RCC 7860 (cell line): Measurements from ENCODE around the gene LURAP1L.
A peak's percentile ranks its signal among the peaks of the same experiment; 100 is the strongest.

Experiments
- DNase-seq: peaks from one replicate; pipeline ENCODE4 v3.0.0-alpha.2; 2015; ENCODE audit warnings: low spot score
- FAIRE-seq: peaks from 2 replicates; lab custom pipeline; 2012; peaks lifted over from hg19 to GRCh38; lab: Jason Lieb, UNC

LURAP1L gene

GRCh38 chr9:12776513-12777055 lies 1.8 kb downstream of the LURAP1L start:
- no peak for DNase-seq
- FAIRE-seq = no peak

- DNase-seq (no peak), FAIRE-seq (no peak)
Observed at GRCh38 chr9:12777121-12778022, 2.6 kb downstream of the LURAP1L start.

GRCh38 chr9:12778389-12778788 lies 3.6 kb downstream of the LURAP1L start:
- no peak for FAIRE-seq
- DNase-seq = no peak

GRCh38 chr9:12781226-12781733 lies 6.5 kb downstream of the LURAP1L start:
- FAIRE-seq (no peak), DNase-seq (no peak)

- no peak for FAIRE-seq
- DNase-seq = no peak
Observed at GRCh38 chr9:12783767-12784460, 9.1 kb downstream of the LURAP1L start.

GRCh38 chr9:12784461-12785259 lies 9.8 kb downstream of the LURAP1L start:
- DNase-seq (peak; percentile 95), FAIRE-seq (peak; percentile 93)

- DNase-seq = peak; percentile 15
- no peak for FAIRE-seq
Observed at GRCh38 chr9:12785260-12785770, 10.5 kb downstream of the LURAP1L start.

- DNase-seq (no peak), FAIRE-seq (no peak)
Observed at GRCh38 chr9:12785941-12786340, 11.1 kb downstream of the LURAP1L start.

- no peak for FAIRE-seq
Observed at GRCh38 chr9:12790001-12790400, 15.2 kb downstream of the LURAP1L start.

GRCh38 chr9:12790883-12791282 lies 16.1 kb downstream of the LURAP1L start:
- FAIRE-seq (no peak), DNase-seq (no peak)

More at GRCh38 chr9:12790001-12790400, 15.2 kb downstream of the LURAP1L start:
- no peak for DNase-seq

- FAIRE-seq = no peak
- no peak for DNase-seq
Observed at GRCh38 chr9:12794101-12794799, 19.4 kb downstream of the LURAP1L start.

GRCh38 chr9:12796601-12797000 lies 21.8 kb downstream of the LURAP1L start:
- no peak for FAIRE-seq
- DNase-seq = no peak

GRCh38 chr9:12797037-12797436 lies 22.2 kb downstream of the LURAP1L start:
- FAIRE-seq (no peak), DNase-seq (no peak)

GRCh38 chr9:12798066-12798770 lies 23.4 kb downstream of the LURAP1L start:
- no peak for FAIRE-seq
- DNase-seq = peak; percentile 17

GRCh38 chr9:12801187-12801586 lies 26.4 kb downstream of the LURAP1L start:
- DNase-seq = no peak
- FAIRE-seq = no peak

GRCh38 chr9:12801663-12802062 lies 26.8 kb downstream of the LURAP1L start:
- FAIRE-seq = no peak

GRCh38 chr9:12802093-12802492 lies 27.3 kb downstream of the LURAP1L start:
- DNase-seq = no peak
- no peak for FAIRE-seq

More at GRCh38 chr9:12801663-12802062, 26.8 kb downstream of the LURAP1L start:
- DNase-seq = no peak

GRCh38 chr9:12808569-12808968 lies 33.7 kb downstream of the LURAP1L start:
- FAIRE-seq = no peak
- DNase-seq = no peak

- FAIRE-seq (no peak), DNase-seq (no peak)
Observed at GRCh38 chr9:12809720-12810119, 34.9 kb downstream of the LURAP1L start.
